ENCODE measurements around the gene TJP2.

Gene TJP2

GRCh38 chr9:69171517-69171916, 2.6 kb upstream of the TJP2 start:
- no peak for TF ChIP-seq CTCF (IDR thresholded peaks at IDR 0.05; ENCODE audit: extremely low read depth, insufficient read depth, missing control alignments)
- in situ Hi-C loops (cut with MboI; ENCODE audit: low pct_unique_long_range_greater_than_20kb, low sequenced_read_pairs, unreplicated experiment), result no loop called here
- DNase-seq (ENCODE audit: low spot score), result no peak

GRCh38 chr9:69172895-69173294, 1.2 kb upstream of the TJP2 start:
- in situ Hi-C loops (cut with MboI; ENCODE audit: low pct_unique_long_range_greater_than_20kb, low sequenced_read_pairs, unreplicated experiment), result no loop called here
- no peak for DNase-seq (ENCODE audit: low spot score)
- no peak for TF ChIP-seq CTCF (IDR thresholded peaks at IDR 0.05; ENCODE audit: extremely low read depth, insufficient read depth, missing control alignments)

GRCh38 chr9:69173497-69173890, 583 bp upstream of the TJP2 start:
- TF ChIP-seq CTCF (IDR thresholded peaks at IDR 0.05; ENCODE audit: extremely low read depth, insufficient read depth, missing control alignments), result no peak
- DNase-seq (ENCODE audit: low spot score), result no peak
- in situ Hi-C loops (cut with MboI; ENCODE audit: low pct_unique_long_range_greater_than_20kb, low sequenced_read_pairs, unreplicated experiment), result no loop called here

- no peak for TF ChIP-seq CTCF (IDR thresholded peaks at IDR 0.05; ENCODE audit: extremely low read depth, insufficient read depth, missing control alignments)
- DNase-seq (ENCODE audit: low spot score), result peak; percentile 76
- in situ Hi-C loops (cut with MboI; ENCODE audit: low pct_unique_long_range_greater_than_20kb, low sequenced_read_pairs, unreplicated experiment), result no loop called here
Observed at GRCh38 chr9:69174616-69175463, 763 bp downstream of the TJP2 start.

- in situ Hi-C loops (cut with MboI; ENCODE audit: low pct_unique_long_range_greater_than_20kb, low sequenced_read_pairs, unreplicated experiment), result no loop called here
- no peak for TF ChIP-seq CTCF (IDR thresholded peaks at IDR 0.05; ENCODE audit: extremely low read depth, insufficient read depth, missing control alignments)
- peak; percentile 47 for DNase-seq (ENCODE audit: low spot score)
Observed at GRCh38 chr9:69175486-69175885, 1.4 kb downstream of the TJP2 start.

- in situ Hi-C loops (cut with MboI; ENCODE audit: low pct_unique_long_range_greater_than_20kb, low sequenced_read_pairs, unreplicated experiment), result no loop called here
- no peak for TF ChIP-seq CTCF (IDR thresholded peaks at IDR 0.05; ENCODE audit: extremely low read depth, insufficient read depth, missing control alignments)
- DNase-seq (ENCODE audit: low spot score), result peak; percentile 28
Observed at GRCh38 chr9:69176471-69177171, 2.5 kb downstream of the TJP2 start.
